ENCODE results near the gene FAM168B.

- no peak for TF ChIP-seq CTCF (IDR thresholded peaks at IDR 0.05)
- TF ChIP-seq EP300 (IDR thresholded peaks at IDR 0.05) = no peak
These were observed 66.3 kb downstream of the FAM168B start for GRCh38 chr2:131026919-131027318.

Data from suprapubic skin (tissue), 3 donors.